CD4-positive, alpha-beta T cell treated with Interleukin-12 subunit alpha and Interleukin-12 subunit beta, for 1 hour (primary cell): ENCODE data around the gene GET4.
A peak's percentile ranks its signal among the peaks of the same experiment; 100 is the strongest.

Experiments
- DNase-seq: peaks from one replicate; pipeline ENCODE4 v3.0.0-alpha.2; 2020

The GET4 gene

DNA sequence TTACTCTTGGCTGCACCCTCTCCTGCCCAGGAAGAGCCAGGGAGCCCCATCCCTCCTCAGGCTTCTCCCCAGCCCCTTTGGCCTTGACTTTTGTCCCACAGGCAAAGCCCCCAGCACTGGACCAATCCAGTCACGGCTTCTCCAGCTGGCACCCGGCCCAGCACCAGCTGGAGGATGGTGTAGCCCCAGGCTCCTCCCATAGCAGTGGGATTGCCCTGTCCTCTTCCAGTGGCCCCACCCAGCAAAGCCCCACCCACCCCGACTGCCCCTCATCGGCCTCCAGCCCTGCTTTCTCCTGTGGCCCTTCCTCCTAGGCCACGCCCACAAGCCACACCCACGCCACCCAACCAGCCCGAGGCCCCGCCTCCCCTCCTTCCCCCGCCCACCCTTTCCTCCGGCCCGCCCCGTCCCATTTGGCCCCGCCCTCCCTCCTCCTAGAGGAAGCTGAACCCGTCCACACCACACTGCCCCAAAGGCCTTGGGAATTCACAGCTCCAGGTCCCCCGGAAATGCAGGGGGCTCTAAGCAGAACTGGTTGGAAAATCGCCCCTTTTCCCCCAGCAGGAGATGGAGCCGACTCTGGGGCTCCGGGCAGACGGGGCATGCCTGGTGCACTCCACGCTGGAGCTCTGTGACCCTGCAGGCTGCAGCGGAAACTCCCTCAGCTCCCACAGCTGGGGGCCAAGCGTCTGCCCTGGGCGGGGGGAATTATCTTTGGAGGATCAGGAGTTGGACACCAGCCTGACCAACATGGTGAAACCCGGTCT lies 25.2 kb downstream of the GET4 start:
- peak; percentile 55 for DNase-seq

DNA sequence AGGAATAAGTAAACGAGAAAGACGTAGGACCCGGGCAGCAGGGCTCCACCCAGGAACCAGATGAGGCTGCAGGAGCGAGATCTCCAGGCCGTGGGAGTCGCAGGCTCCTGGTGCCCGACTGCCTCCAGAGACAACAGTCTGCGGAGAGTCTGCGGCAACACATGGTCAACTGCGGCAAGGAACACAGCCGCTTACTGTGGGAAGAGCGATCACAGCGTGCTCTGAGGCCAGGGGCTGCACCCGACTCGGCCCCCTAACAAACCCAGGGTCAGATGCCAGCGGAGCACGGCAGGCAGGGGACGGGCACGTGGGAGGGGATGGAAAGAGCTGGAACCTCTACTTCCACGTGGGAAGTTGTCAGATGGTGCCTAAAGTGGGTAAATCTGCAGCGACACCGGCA lies 26.6 kb downstream of the GET4 start:
- DNase-seq: no peak

DNA sequence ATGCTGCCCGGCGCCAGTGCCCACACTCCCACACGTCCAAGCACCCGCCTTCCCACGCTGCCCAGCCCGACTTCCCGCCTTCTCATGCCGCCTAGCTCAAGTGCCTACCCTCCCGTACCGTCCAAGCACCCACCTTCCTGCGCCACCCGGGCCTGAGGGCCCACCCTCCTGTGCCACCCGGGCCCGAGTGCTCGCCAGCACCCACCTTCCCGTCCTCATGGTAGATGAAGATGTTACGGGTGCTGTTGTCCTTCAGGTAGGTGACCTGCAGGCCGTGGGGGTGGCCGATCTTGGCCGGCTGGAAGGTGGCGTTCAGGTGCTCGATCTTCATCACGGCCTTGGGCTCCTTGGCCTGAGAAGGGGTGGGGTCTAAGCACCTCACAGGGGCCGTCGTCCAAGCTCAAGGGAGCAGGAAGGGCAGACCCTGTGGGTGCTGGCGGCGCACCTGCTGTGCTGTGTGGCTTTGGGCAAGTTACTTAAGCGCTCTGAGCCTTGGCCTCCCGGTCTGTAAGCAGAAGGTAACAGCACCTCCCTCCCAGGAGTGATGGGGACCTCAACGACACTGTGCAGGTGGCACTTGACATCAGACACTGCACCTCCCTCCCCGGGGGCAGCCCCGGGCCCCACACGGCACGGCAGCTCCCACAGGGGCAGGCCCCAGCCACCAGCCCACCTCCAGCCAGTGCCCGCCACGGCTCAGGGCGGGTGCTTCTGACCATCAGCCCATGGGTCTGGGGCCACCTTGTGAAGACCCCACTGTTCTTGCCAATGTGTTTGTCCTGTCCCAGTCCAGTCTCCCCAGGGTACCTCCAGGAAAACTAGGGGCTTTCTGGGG lies 27.8 kb downstream of the GET4 start:
- DNase-seq: no peak

DNA sequence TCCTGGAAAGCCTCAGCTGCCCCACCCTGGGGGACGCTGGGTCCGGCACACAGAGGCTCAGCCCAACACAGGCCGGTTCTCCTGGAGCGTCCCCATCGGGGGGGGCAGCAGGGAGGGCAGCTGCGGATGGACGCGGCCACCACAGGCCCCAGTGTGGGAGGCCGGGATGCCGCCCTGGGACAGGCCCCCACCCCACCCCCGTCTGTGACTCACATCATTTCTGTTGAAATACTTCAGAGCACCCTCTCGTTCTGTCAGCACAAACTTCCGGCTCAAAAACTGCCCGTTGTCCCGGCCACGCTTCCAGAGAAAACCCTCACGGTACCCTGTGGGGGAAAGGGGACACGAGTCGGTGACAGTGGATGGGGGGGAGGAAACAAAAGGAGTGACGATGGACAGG lies 28.5 kb downstream of the GET4 start:
- DNase-seq: no peak

DNA sequence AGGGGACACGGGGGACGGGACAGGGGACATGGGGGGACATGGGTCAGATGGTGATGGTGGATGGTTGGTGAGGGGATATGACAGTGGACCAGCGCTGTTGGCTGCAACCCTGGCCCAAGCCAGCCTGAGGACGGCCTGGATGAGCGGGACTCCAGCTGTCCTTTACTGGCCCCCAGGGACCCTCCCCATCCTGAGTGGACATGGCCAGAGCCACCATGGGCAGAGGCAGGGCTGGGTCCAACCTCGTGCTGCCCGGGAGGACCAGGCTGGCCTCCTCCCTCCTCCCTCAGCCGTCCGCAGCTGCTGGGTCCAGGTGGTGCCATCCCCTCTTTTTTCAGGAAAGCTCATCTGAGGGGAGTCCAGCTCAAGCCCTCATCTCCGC lies 30.4 kb downstream of the GET4 start:
- no peak for DNase-seq

DNA sequence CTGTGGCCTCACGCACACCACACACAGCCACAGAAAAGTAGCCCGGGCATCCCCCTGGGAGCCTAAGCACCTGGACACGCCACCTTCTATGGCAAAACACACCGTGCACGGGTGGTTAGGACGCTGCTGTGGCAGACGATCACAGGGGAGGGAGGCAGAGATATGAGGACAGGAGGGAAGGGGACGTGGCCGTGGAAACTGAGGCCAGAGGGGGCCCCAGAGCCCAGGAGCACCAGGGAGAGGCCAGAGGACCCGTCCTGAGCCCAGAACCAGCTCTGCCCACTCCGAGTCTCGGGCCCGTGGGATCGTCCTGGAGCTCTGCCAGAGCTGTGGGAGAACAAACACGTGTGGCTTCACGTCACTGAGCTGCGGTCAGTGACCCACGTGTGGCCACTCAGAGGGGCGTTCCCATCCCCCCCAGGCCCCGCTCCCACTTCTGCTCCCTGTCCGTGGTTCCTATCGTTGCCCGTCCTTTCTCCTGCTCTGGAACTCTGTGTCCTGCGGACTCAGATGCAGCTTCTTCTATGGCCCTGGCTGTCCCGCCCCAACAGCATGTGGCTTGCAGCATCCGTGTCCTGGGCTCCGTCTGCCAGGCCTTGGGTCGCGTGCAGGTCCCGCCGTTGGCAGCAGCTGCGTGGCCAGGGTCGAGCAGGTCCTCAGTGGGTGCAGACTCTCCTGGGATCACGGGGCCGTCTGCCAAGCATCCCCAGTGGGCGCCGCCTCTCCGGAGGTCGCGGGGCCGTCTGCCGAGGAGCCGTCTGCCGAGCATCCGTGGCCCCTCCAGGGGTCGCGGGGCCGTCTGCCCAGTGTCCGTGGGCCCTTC lies 31.0 kb downstream of the GET4 start:
- DNase-seq: no peak

DNA sequence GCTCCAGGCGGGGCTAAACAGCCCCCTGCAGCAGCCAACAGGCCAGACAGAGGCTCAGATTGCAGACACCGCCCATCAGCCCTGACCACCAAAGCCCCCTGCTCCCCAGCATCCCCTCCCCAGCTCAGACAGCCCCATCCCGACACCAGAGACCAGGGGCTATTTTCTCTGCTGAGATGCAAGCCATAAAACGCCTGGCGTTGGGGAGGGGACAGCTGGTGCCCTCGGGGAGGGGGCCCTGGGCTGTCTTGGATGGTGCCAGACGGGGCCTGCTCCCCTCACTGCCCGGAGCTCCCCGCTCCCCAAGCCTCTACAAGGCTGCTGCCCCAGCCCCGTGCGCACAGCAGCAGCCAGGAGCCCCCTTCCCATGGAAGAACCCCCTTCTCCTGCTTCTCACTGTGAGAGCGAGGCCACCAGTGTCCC lies 31.8 kb downstream of the GET4 start:
- no peak for DNase-seq

DNA sequence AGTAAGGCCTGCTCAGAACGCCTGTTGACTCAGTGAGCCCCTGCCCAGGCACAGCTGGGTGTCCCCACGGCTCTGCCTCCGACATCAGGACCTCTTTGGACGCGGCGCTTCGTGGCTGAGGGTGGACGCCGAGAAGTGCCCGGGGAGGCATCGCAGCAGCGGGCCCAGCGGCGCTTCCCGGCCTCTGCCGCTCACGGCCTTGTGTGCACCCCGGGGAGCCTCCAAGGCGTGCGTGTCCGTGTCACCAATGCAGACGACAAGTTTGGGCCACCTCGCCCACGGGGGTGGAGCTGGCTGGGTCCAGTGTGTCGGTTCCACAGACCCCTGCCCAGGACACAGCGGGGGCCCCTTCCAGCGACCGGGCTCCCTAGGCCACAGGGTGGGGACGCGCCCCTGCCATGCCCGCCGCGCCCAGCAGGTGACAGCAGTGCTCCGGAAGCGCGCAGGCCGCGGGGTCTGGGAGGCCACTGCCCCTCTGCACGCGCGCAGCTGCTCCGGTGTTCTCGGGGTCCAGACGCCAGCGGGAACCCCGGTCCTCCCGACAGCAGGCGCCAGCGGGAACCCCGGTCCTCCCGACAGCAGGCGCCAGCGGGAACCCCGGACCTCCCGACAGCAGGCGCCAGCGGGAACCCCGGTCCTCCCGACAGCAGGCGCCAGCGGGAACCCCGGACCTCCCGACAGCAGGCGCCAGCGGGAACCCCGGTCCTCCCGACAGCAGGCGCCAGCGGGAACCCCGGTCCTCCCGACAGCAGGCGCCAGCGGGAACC lies 32.4 kb downstream of the GET4 start:
- DNase-seq: peak; percentile 73

DNA sequence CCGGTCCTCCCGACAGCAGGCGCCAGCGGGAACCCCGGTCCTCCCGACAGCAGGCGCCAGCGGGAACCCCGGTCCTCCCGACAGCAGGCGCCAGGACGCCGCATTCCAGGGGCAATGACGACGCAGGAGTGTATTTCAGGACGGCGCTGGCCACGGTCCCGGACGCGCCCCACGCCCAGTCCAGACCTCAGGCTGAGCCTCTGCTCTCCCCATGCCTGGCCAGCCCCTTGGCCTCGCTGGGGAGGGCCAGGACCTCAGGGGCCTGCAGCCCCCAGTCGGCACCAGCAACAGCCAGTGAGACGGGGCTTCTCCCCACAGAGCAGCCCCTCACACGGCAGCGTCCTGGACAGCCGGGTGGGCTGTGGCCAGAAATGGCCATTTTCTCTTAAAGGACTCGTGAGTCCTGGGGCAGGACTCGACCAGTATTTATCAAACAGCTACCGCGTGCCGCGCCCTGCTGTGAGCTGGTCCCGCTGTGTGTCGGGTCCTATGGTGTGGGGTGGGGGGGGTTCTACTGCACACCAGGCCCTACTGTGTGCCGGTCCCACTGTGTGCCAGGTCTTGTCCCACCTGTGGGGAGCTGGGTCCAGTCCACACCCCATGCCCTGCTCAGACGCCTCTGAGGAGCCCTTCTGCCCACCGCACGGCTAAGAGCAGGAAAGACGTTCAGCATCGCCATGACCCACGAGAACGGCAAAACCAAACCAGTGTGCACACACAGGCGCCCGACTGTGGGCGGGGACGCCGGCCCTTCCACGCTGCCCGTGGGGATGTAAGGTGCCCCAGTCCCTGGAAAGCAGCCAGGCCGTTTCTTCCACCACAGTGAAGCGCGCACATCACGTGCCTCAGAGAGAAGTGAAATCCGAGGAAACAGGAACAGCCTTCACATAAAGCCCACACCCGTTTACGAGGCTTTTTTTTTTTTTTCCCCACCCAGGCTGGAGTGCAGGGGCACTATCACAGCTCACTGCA lies 33.3 kb downstream of the GET4 start:
- DNase-seq: peak; percentile 43

DNA sequence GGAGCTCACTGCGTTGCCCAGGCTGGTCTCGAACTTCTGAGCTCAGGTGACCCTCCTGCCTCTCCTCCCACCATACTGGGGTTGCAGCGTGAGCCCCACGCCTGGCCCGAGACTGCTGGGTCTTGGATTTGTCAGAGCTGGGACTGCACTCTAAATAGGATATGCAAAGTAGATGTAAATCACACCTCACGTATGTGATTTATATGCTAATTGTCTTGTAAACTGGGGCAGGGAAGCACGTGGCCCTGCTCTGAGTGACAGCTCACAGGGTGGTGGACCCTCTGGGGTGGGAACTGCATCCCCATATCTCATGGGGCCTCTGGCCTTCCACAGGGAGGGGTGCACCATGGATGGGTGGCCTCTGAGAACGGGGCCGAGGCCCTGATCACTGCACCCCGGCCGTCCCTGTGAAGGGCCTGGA lies 34.1 kb downstream of the GET4 start:
- DNase-seq: no peak

DNA sequence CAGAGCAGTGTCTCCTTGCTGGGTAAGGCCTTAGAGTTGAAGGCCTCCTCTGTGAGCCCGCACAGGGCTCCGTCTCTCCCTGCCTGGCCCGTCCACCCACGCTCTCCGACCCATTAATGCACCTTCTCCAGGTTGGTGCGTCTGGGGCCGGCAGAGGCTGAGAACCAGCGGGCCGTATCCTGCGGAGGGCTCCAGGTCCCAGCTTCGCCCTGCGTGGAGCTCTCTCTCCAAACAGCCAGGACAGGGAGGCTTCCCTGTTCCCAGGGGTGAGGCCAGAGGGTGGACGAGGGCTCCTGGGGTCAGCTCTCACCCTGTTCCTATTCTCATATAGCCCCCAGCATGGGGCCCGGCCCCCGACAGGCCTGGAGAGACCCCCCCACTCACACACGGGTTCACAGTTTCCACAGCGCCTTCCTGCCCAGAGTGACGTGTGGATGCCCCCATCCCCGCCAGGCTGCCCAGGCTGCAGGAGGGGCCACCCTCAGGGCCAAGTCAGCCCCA lies 34.6 kb downstream of the GET4 start:
- DNase-seq: no peak

DNA sequence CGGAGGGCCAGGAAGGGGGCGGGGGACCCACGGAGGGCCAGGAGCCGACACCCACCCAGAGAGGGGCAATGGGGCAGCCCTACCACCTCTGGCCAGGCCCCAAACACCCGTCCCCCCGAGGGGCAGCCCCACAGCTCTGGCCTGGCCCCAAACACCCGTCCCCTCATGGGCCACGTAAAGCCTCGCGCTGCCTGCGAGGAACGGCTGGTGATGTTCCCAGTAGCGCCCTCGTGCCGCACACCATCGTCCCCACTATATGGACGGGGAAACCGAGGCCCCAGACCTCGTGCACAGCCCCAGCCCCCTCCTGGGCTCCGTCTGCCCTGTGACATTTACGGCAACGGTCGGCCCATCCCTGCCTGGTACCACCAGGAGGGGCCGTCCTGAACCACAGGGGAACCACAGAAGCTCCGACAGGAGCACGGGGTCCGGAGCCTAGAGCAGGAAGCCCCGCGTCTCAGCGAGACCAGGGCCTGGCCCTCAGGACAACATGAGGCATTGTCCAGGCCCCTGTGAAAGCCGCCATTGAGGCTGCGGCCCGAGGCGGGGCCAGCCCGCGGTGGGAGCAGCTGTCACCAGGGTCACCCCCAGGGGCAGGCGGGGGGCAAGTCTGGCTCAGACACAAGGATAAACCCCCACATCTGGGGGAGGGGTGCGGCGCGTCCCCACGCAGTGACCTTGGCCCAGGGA lies 35.6 kb downstream of the GET4 start:
- DNase-seq: no peak

DNA sequence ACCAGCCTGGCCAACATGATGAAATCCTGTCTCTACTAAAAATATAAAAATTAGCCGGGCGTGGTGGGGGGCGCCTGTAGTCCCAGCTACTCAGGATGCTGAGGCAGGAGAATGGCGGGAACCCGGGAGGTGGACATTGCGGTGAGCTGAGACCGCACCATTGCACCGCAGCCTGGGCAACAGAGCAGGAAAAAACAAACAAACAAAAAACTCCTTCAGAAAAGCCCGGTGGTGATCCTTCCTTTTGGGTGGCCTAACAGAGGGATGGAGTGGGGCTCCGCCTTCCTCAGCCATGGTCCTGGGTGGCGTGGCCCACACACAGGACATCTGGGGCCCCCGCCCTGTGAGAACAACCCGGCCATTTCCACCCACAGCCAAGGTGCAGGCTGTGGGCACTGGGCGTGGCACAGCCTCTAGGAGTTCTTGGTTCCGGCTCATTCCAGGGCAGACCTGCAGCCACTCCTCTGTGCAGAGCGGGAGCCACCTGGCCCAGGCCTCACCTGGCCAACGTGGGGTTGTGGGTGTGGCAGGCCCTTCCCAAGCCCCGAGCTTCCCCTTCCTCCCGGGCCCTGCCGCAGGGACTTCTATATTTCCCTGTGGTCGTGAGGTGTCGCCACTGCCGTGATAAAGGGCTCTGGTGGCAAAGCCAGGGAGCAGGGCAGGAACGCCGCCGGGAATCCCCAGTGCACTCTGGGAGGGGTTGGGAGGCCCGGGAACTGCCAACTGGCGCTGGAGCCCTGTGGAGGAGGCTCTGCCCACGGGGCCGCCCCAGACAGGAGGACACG lies 37.6 kb downstream of the GET4 start:
- no peak for DNase-seq

DNA sequence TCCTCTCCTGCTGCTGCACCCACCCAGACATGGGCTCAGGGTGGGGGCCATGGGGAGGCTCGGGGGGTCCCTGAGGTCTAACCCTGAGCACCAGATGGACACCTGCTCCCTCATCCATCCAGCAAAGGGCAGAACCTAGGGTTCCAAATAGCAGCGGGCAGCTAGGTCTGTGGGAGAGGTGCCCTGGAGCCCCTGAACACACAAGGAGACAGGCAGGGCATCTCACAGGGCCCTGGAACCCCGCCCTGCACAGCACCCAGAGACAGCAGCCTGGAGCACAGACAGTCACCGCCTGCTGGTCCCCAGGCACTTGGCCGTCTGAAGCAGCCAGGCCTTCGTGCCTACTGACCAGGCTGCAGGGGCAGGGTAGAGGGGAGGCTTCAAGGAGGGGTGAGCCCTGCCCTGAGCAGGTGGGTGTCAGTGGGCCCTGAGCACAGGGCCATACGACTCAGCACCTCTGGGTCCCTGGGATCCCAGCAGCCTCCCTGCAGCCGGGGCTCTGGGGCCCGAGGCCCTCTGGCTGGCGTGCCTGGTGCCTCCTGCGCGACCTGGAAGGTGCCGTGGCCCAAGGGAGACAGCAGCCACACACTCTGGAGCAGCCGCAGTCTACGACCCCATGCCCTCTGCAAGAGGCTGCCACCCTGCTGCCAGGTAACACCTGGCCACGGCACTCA lies 38.3 kb downstream of the GET4 start:
- no peak for DNase-seq

DNA sequence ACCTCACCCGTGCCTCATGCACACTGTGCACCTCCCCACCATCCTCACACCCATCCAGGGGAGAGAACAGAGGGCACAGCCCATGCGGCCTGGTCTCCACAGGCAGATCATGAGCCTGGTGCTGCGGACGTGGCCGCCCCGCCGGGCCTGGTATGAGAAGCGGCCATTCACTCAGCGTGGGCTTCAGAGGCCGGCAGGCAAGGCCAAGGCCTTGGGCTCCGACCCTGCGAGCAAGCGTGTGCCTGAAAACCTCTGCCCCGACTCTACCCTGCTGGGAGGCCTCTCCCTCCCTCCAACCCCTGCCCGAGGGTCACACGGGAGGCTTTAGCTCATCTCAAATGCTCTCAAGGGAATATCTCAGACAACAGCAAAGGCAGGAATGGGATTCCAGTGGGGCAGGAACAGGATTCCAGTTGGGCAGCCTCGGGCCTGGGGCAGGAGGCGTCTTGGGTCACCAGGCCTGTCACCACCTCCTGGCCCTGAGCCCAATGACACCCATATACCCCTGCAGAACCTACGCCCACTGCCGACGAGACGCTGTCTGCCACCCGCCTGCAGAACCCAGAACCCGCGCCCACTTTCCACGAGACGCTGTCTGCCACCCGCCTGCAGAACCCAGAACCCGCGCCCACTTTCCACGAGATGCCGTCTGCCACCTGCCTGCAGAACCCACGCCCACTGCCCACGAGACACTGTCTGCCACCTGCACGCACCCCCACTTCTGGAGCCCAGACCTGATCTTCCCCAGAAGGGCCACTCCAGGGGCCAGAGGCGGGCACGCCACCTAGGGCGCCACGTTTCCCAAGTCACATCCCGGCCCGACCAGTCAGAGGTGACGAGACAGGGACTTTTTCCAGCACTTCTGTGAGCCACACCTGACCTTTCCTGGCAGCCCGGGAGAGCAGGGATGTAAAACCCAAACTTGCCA lies 39.2 kb downstream of the GET4 start:
- no peak for DNase-seq

DNA sequence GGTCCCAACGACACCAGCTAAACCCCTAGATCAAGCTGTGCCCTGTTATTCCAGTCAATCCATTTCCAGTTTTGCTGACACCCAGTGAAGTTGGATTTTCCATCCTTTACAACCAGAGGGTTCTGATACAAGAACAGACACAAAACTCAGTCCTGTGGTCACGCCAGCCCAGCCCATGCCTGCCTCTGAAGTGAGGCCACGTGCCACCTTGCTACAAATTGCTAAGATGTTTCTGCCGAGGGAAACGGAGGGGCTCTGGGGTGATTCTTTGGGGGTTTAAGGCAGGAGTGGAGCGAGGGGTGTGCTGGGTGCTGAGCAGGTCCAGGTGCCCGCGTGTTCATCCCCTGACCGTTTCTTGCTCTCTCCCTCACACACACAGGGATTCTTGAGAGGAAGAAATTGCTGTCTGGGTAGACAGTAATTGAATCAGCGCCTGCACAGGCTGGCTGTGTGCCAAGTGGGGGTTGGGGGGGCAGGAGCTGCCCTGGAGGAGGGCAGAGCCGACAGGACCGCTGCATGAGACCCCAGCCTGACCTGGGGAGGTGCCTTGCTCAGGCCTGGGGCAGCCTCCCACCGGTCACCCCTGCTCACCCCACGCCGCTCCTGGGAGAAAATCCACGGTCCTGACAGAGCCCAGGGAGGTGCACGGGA lies 40.1 kb downstream of the GET4 start:
- DNase-seq: no peak
